ENCODE results near the gene REPS2. TPM values are rescaled to one million over a fixed set of nuclear protein-coding genes. Genes with fewer than 3 reads are reported as not detected.

REPS2 gene
- total RNA-seq, 1 experiment from 2014 or later, result 0.04 TPM

DNA sequence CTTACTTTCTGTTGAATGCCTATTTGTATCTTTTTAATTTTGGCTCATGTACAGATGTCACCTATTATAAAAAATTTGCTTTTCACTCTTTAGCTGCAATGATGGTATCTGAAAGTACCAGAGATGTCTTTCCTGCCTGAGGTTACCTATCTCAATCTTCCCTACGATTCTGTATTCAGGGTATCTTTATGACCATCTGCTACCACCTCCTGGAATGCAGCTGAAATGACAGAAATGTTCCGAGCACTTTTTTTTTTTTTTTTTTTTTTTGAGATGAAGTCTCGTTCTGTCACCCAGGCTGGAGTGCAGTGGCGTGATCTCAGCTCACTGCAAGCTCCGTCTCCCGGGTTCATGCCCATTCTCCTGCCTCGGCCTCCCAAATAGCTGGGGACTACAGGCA is 136.4 kb downstream of the REPS2 start:
- no TSS peak for BruUV-seq (replicated peaks)

GRCh38 chrX:17086317-17086716 is 139.9 kb downstream of the REPS2 start:
- no peaks in the 10 kb centered on the region for H3K9me3 ChIP-seq (ENCODE audit: low read depth, low read length, poor library complexity, severe bottlenecking)
- DNase-seq (ENCODE audit: low spot score), result no peak
- H3K27me3 ChIP-seq (replicated peaks; ENCODE audit: insufficient read depth, low read depth, low read length, poor library complexity), result peaks cover 55% of the 10 kb centered on the region
- no peaks in the 10 kb centered on the region for H3K36me3 ChIP-seq (ENCODE audit: insufficient read depth, low read length, poor library complexity, severe bottlenecking)
- no TSS peak for BruUV-seq (replicated peaks)
- POLR2A ChIA-PET (ENCODE audit: low non-redundant PET), result no interaction called here
- intact Hi-C loops (cut with micrococcal nuclease; ENCODE audit: unreplicated experiment), result no loop called here
- no peak overlapping the region for H3K4me3 ChIP-seq (ENCODE audit: low read depth, low read length, poor library complexity, severe bottlenecking)
- no peak overlapping the region for H3K27ac ChIP-seq (ENCODE audit: low read depth, low read length, poor library complexity, severe bottlenecking)
- H3K4me1 ChIP-seq (ENCODE audit: insufficient read depth, low read length, poor library complexity, severe bottlenecking), result no peaks in the 10 kb centered on the region
- TF ChIP-seq CTCF (conservative IDR thresholded peaks at IDR 0.05; ENCODE audit: low read depth, low read length) (no peak), EZH2 (IDR thresholded peaks at IDR 0.05; ENCODE audit: borderline replicate concordance, low read depth, low read length, poor library complexity, severe bottlenecking) (no peak)
- CTCF ChIA-PET, result no interaction called here

More for the DNA sequence above, 136.4 kb downstream of the REPS2 start:
- H3K27me3 ChIP-seq (replicated peaks; ENCODE audit: insufficient read depth, low read depth, low read length, poor library complexity), result peaks cover 78% of the 10 kb centered on the region
- peak; percentile 44 for DNase-seq (ENCODE audit: low spot score)
- no peaks in the 10 kb centered on the region for H3K4me1 ChIP-seq (ENCODE audit: insufficient read depth, low read length, poor library complexity, severe bottlenecking)
- TF ChIP-seq EZH2 (IDR thresholded peaks at IDR 0.05; ENCODE audit: borderline replicate concordance, low read depth, low read length, poor library complexity, severe bottlenecking) (no peak), CTCF (conservative IDR thresholded peaks at IDR 0.05; ENCODE audit: low read depth, low read length) (0 out of 2 replicates have a peak, but pooled peaks have one; percentile 26)
- POLR2A ChIA-PET (ENCODE audit: low non-redundant PET), result no interaction called here
- H3K36me3 ChIP-seq (ENCODE audit: insufficient read depth, low read length, poor library complexity, severe bottlenecking), result no peaks in the 10 kb centered on the region
- H3K27ac ChIP-seq (ENCODE audit: low read depth, low read length, poor library complexity, severe bottlenecking), result no peak overlapping the region
- no peak overlapping the region for H3K4me3 ChIP-seq (ENCODE audit: low read depth, low read length, poor library complexity, severe bottlenecking)
- CTCF ChIA-PET, result interaction anchor here (1.1 to 1.4 kb wide), 3 partner anchors 74 to 200 kb away, joined by 3 to 4 read pairs (median 3); no protein-coding TSS in a partner anchor
- intact Hi-C loops (cut with micrococcal nuclease; ENCODE audit: unreplicated experiment), result no loop called here
- no peaks in the 10 kb centered on the region for H3K9me3 ChIP-seq (ENCODE audit: low read depth, low read length, poor library complexity, severe bottlenecking)

GRCh38 chrX:17095161-17095560 is 148.7 kb downstream of the REPS2 start:
- ChIA-PET CTCF (interaction anchor here (0.5 kb wide), 1 partner anchor 264 kb away, joined by 5 read pairs; no protein-coding TSS in a partner anchor), POLR2A (ENCODE audit: low non-redundant PET) (no interaction called here)
- no peak for DNase-seq (ENCODE audit: low spot score)
- TF ChIP-seq EZH2 (IDR thresholded peaks at IDR 0.05; ENCODE audit: borderline replicate concordance, low read depth, low read length, poor library complexity, severe bottlenecking), result no peak
- no peak for TF ChIP-seq CTCF (conservative IDR thresholded peaks at IDR 0.05; ENCODE audit: low read depth, low read length)
- no TSS peak for BruUV-seq (replicated peaks)
- intact Hi-C loops (cut with micrococcal nuclease; ENCODE audit: unreplicated experiment), result no loop called here
- H3K27me3 ChIP-seq (replicated peaks; ENCODE audit: insufficient read depth, low read depth, low read length, poor library complexity), result peaks cover 52% of the 10 kb centered on the region
- no peak overlapping the region for H3K27ac ChIP-seq (ENCODE audit: low read depth, low read length, poor library complexity, severe bottlenecking)
- H3K4me3 ChIP-seq (ENCODE audit: low read depth, low read length, poor library complexity, severe bottlenecking), result no peak overlapping the region
- no peaks in the 10 kb centered on the region for H3K36me3 ChIP-seq (ENCODE audit: insufficient read depth, low read length, poor library complexity, severe bottlenecking)
- H3K4me1 ChIP-seq (ENCODE audit: insufficient read depth, low read length, poor library complexity, severe bottlenecking), result no peaks in the 10 kb centered on the region
- H3K9me3 ChIP-seq (ENCODE audit: low read depth, low read length, poor library complexity, severe bottlenecking), result no peaks in the 10 kb centered on the region

All from A673 (cell line).